Right atrium auricular region (tissue), 2 donors: ENCODE measurements around the gene TBCD. TPM values are rescaled to one million over a fixed set of nuclear protein-coding genes. Genes with fewer than 3 reads are reported as not detected.

Experiments
- DNase-seq: peaks from one replicate; pipeline ENCODE4 v3.0.0-alpha.2; 2019; ENCODE audit warnings: low spot score
- H3K27ac ChIP-seq, 2 donors: fragments of 200-600 bp; sonication (generic); 1 replicate in 1 of 2; 2 replicates in 1 of 2; pipeline ENCODE4 v1.5.1; 2016 to 2019
- H3K27me3 ChIP-seq, 2 donors: fragments of 200-600 bp; sonication (generic); one replicate each; pipeline versions ENCODE4 v1.5.1 to v1.6.0; 2017 to 2019
- H3K36me3 ChIP-seq: fragments of 200-600 bp; sonication (generic); one replicate; pipeline ENCODE4 v1.5.1; 2016
- H3K4me1 ChIP-seq, 2 donors: fragments of 200-600 bp; sonication (generic); one replicate each; pipeline versions ENCODE4 v1.5.1 to v1.6.0; 2017 to 2019
- H3K4me3 ChIP-seq, 2 donors: fragments of 200-600 bp; sonication (generic); 1 replicate in 1 of 2; 2 replicates in 1 of 2; pipeline ENCODE4 v1.5.1; 2017 to 2019; ENCODE audit warnings: mild to moderate bottlenecking in 1 of 2, moderate library complexity in 1 of 2
- H3K9me3 ChIP-seq, 2 donors: fragments of 200-600 bp; sonication (generic); one replicate each; pipeline ENCODE4 v1.5.1; 2019
- total RNA-seq, 2 donors: library from RNA; depleted of rRNA; stranded (reverse); fragments of >200 nt; gene quantifications; one replicate each; pipeline ENCODE4 v1.1.0, GENCODE V29; 2016
- TF ChIP-seq, protein P1 (sequence below), 2 donors: fragments of 200-600 bp; sonication (generic); IDR thresholded peaks; one replicate each; pipeline ENCODE4 v1.5.1; 2019; ENCODE audit warnings: antibody characterized with exemption in 2 of 2

Gene TBCD
- total RNA-seq, 2 donors from 2014 or later = 19.4 to 29.6 TPM

DNA sequence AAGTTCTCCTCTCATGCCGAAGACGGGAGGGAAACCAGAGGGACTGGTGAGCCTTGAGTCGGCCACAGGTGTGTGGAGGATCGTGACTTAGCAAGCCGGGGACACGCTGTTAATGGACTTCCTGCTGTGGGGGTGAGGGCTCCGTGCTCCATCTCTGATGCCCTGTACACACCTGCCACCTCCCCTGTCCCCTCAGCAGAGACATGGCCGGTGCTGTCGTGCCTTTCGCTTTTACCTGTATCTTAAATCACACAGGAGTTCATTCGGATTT lies 163.8 kb downstream of the TBCD start:
- Histone ChIP-seq H3K36me3 (peaks cover 15% of the 10 kb centered on the region), H3K4me3 (no peak overlapping the region), H3K4me1 (peaks cover 0 to 8% of the 10 kb centered on the region in 2 donors), H3K9me3 (no peaks in the 10 kb centered on the region), H3K27me3 (no peaks in the 10 kb centered on the region), H3K27ac (no peak overlapping the region)
- no peak for DNase-seq
- TF ChIP-seq, protein P1, sequence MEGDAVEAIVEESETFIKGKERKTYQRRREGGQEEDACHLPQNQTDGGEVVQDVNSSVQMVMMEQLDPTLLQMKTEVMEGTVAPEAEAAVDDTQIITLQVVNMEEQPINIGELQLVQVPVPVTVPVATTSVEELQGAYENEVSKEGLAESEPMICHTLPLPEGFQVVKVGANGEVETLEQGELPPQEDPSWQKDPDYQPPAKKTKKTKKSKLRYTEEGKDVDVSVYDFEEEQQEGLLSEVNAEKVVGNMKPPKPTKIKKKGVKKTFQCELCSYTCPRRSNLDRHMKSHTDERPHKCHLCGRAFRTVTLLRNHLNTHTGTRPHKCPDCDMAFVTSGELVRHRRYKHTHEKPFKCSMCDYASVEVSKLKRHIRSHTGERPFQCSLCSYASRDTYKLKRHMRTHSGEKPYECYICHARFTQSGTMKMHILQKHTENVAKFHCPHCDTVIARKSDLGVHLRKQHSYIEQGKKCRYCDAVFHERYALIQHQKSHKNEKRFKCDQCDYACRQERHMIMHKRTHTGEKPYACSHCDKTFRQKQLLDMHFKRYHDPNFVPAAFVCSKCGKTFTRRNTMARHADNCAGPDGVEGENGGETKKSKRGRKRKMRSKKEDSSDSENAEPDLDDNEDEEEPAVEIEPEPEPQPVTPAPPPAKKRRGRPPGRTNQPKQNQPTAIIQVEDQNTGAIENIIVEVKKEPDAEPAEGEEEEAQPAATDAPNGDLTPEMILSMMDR (IDR thresholded peaks at IDR 0.05) = no peak

DNA sequence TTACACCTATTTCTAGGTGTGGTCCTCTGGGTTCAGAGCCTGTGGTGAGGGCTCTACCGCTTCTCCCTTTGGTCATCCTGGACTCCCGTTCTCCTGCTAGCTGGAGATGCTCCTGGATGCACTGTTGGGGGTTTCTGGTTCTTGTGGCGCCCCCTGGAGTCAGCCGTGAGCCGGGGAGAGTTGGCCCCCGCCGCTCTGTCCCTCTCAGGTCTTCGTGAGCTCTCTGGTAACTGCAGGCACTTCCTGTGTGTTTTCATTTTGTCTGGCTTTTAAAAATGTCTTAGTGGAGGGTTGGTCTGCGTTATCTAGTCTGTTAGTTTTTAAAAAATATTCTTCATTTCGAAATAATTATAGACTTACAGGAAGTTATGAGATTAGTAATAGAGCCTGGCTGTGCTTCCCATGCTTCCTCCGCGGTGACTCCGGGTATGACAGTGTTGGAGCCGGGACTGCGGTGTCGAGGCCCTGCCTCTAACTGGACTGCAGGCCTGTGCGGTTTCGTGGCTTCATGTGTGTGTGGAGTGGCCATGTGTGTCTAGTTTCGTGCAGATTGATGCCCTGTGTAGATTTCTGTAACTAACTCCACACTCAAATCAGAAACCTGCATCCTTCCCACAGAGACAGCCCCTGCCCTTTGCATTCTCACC lies 166.0 kb downstream of the TBCD start:
- TF ChIP-seq, protein P1 (IDR thresholded peaks at IDR 0.05) = peak in 1 of 2 donors; percentile 48
- Histone ChIP-seq H3K4me3 (no peak overlapping the region), H3K9me3 (no peaks in the 10 kb centered on the region), H3K27me3 (no peaks in the 10 kb centered on the region), H3K4me1 (peaks cover 0 to 8% of the 10 kb centered on the region in 2 donors), H3K27ac (no peak overlapping the region), H3K36me3 (peaks cover 15% of the 10 kb centered on the region)
- DNase-seq = no peak

DNA sequence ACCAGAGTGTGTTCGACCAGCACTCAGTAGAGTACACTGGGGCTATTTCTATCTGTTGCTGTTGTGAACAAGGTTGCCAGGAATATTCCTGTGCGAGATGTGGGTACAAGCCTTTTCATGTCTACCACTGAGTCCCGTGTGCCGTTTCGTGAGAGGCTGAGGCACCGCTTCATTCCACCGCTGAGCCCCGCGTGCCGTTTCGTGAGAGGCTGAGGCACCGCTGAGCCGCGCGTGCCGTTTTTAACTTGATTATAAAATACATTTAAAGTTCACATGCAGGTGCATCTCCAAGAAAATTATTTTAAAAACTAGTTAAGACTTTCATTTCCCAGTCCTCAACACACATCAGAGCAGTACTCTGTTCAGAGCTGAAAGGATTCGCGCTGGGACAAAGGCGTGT lies 166.6 kb downstream of the TBCD start:
- Histone ChIP-seq H3K9me3 (no peaks in the 10 kb centered on the region), H3K27me3 (no peaks in the 10 kb centered on the region), H3K27ac (no peak overlapping the region), H3K4me3 (no peak overlapping the region), H3K4me1 (peaks cover 0 to 8% of the 10 kb centered on the region in 2 donors), H3K36me3 (peaks cover 16% of the 10 kb centered on the region)
- TF ChIP-seq, protein P1 (IDR thresholded peaks at IDR 0.05) = no peak
- no peak for DNase-seq

DNA sequence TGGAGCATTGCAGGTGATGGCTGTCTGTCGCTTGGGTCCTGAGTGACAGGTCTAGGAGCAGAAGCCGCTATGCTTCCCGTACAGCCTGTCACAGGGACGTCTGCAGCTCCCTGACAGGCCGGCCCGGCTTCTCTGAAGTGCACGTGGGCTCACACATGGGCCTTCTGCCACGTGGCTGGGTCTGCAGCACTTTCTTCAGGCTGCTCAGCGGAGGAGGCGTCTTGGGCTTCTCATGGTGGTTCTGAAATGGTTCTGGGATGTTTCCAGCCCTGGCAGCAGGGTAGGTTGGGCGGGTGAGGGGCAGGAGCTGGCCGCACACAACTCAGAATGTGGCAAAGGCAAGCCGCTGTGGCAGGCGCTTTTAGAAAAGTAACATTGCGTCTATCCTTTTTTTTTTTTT lies 168.3 kb downstream of the TBCD start:
- Histone ChIP-seq H3K4me3 (no peak overlapping the region), H3K27ac (no peak overlapping the region), H3K36me3 (peaks cover 31% of the 10 kb centered on the region), H3K9me3 (no peaks in the 10 kb centered on the region), H3K27me3 (no peaks in the 10 kb centered on the region), H3K4me1 (no peaks in the 10 kb centered on the region)
- TF ChIP-seq, protein P1 (IDR thresholded peaks at IDR 0.05) = no peak
- no peak for DNase-seq

DNA sequence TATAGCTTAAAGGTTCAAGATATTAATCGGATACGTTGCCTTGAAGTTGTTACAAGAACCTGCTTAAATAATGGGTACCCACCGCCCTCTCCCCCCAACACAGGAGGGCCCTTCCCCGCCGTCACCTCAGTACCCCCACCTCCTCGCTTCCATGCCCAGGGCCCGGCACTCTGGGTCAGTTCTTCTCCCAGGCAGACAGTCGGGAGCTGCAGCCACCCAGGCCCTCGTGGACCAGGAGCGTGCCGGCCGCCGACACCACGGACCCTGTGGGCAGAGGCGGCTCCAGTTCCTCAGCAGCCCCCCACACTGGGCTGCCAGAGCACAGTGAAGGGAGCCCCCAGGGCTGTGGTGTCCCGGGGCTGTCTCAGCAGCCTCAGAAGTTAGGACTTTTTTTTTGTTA lies 168.8 kb downstream of the TBCD start:
- DNase-seq = no peak
- Histone ChIP-seq H3K4me1 (no peaks in the 10 kb centered on the region), H3K4me3 (no peak overlapping the region), H3K27me3 (no peaks in the 10 kb centered on the region), H3K36me3 (peaks cover 30% of the 10 kb centered on the region), H3K27ac (no peak overlapping the region), H3K9me3 (no peaks in the 10 kb centered on the region)
- TF ChIP-seq, protein P1 (IDR thresholded peaks at IDR 0.05) = no peak

DNA sequence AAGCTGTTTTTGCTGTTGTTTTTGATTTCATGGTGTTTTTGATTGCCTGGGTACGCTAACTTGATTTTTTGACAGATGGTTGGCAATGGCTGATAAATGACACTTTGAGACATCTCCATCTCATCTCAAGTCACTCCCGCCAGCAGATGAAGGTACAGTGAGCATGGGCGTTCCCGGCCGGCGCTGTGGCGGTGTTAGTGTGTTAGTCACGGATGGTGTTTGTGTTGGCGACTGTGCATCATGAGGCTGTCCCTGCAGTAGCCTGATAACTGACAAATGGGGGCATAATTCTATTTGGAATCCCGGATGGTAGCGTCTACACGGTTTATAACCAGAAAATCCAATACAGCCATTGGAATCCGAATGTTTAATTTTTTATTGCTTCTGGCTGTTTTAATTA lies 169.6 kb downstream of the TBCD start:
- TF ChIP-seq, protein P1 (IDR thresholded peaks at IDR 0.05) = no peak
- Histone ChIP-seq H3K9me3 (no peaks in the 10 kb centered on the region), H3K36me3 (peaks cover 30% of the 10 kb centered on the region), H3K27me3 (no peaks in the 10 kb centered on the region), H3K4me1 (no peaks in the 10 kb centered on the region), H3K4me3 (no peak overlapping the region), H3K27ac (no peak overlapping the region)
- DNase-seq = no peak
